Adrenal gland (tissue), 5 donors: ENCODE results near the gene TEKTIP1.

ENCODE experiments used
- POLR2A ChIP-seq, 2 donors: fragments of 450-650 bp; IDR thresholded peaks; one replicate each; pipeline ENCODE4 v1.6.1; 2017; ENCODE audit warnings: antibody characterized with exemption in 2 of 2, mild to moderate bottlenecking in 2 of 2, moderate library complexity in 1 of 2
- TF ChIP-seq, protein P1 (sequence below), 6 experiments: fragments of 450-650 bp in 4 of 6; fragments of 200-600 bp in 2 of 6; sonication (generic) in 1 of 6; IDR thresholded peaks; 1 replicate in 5 of 6; 2 replicates in 1 of 6; pipeline versions ENCODE4 v1.5.1 to v1.8.0; 2016 to 2021; ENCODE audit warnings: antibody characterized with exemption in 6 of 6, mild to moderate bottlenecking in 2 of 6, moderate library complexity in 1 of 6
- donor health status: DM: no; HTN: no; CAD: no.

DNA sequence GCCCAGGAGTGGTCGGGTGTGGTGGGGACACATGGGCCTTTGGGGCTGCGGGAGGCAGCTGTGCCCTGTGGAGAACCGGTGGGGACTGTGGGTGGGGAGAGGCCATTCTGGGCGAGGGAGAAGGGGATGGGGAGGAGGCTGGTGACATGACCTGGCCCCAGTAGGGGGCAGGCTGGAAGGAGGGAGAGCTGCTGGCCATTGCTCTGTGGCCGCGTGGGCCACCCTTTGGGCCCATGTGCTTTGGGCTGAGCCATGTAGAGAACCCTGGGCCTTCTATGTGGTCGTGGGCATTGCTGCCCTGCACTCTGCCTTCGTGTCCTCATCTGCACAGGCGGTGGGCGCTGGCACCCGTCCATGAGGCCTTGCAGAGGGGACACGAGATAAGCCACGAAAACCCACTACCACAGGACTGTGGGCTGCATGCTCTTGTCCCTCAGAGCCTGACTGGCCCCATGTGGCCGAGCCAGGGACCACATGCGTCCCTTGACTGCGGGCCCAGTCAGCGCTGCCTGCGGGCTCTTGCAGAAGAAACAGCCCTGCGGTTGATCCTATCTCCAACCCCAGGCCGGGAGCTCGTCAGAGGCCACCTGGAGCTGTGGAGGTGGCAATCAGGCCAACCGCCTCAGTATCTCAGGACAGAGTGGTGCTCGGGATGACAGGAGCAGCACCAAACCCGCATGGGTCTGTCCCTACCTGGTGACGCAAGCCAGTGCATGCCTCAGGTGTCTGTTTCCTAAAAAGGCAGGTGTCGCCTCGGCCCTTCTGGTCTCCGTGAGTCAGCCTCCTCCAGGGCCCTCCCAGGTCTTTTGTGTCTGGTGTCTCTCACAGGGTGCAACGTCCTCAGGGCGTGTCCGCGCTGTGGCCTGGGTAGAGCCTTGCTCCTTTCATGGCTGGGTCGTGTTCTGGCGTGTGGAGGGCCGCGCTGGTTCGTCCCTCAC, 18.5 kb upstream of the TEKTIP1 start:
- TF ChIP-seq, protein P1, sequence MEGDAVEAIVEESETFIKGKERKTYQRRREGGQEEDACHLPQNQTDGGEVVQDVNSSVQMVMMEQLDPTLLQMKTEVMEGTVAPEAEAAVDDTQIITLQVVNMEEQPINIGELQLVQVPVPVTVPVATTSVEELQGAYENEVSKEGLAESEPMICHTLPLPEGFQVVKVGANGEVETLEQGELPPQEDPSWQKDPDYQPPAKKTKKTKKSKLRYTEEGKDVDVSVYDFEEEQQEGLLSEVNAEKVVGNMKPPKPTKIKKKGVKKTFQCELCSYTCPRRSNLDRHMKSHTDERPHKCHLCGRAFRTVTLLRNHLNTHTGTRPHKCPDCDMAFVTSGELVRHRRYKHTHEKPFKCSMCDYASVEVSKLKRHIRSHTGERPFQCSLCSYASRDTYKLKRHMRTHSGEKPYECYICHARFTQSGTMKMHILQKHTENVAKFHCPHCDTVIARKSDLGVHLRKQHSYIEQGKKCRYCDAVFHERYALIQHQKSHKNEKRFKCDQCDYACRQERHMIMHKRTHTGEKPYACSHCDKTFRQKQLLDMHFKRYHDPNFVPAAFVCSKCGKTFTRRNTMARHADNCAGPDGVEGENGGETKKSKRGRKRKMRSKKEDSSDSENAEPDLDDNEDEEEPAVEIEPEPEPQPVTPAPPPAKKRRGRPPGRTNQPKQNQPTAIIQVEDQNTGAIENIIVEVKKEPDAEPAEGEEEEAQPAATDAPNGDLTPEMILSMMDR (IDR thresholded peaks at IDR 0.05), result no peak
- no peak for TF ChIP-seq POLR2A (IDR thresholded peaks at IDR 0.05)
